Mucosa of descending colon (tissue), 3 donors: ENCODE data around the gene MT1E. TPM values are rescaled to one million over a fixed set of nuclear protein-coding genes. Genes with fewer than 3 reads are reported as not detected.
"Not testable (repeated sequence)": the region's sequence is repeated elsewhere in the genome, so short reads cannot be mapped to it uniquely, and the experiment has no call there.

Experiments
- ATAC-seq: fragments of 200-7000 bp; cut with Tn5 transposase; one replicate; pipeline ENCODE4 v1.9.1; 2020; ENCODE audit warnings: mild to moderate bottlenecking, moderate library complexity
- DNase-seq, 3 donors: peaks; one replicate each; pipeline ENCODE4 v3.0.0-alpha.2; 2020
- H3K36me3 ChIP-seq: fragments of 200-600 bp; one replicate; pipeline ENCODE4 v1.8.0; 2021; ENCODE audit warnings: low read depth, mild to moderate bottlenecking
- H3K4me1 ChIP-seq: fragments of 200-600 bp; one replicate; pipeline ENCODE4 v1.8.0; 2021; ENCODE audit warnings: low read depth, mild to moderate bottlenecking
- H3K4me3 ChIP-seq: fragments of 200-600 bp; one replicate; pipeline ENCODE4 v1.8.0; 2021; ENCODE audit warnings: mild to moderate bottlenecking
- H3K9me3 ChIP-seq: fragments of 200-600 bp; one replicate; pipeline ENCODE4 v1.8.0; 2021; ENCODE audit warnings: mild to moderate bottlenecking
- CTCF ChIP-seq: fragments of 200-600 bp; IDR thresholded peaks from one replicate; pipeline ENCODE4 v1.8.0; 2022; ENCODE audit warnings: antibody characterized with exemption, mild to moderate bottlenecking
- intact Hi-C, 2 donors: fragments of 100-400 bp; cut with DNase I in 1 of 2; cut with micrococcal nuclease in 1 of 2; formaldehyde crosslinking; loops; one replicate each; pipeline versions ENCODE4 v1.11.0 to v1.11.1; 2022; cut with DNase I, micrococcal nuclease
- total RNA-seq, 3 donors: library from RNA; stranded (reverse); fragmentation: NEBNext Ultra II Directional in 2 of 3; extraction: Animal tissue kit (Norgen Biotek cat#: 25700) in 2 of 3; gene quantifications; one replicate each; pipeline versions ENCODE4 v1.2.1 to v1.2.4, GENCODE V29; 2021 to 2023
- donor health status: DM: no; HTN: no; CAD: no; lungs with moderate emphysema.
- donor health status: DM: no; HTN: no; CAD: no.
- donor health status: DM: no; HTN: yes; CAD: no.

MT1E gene
- total RNA-seq, 3 donors from 2014 or later = 86.6 to 343 (median 237) TPM

GRCh38 chr16:56669840-56670619 lies 44.4 kb downstream of the MT1E start:
- DNase-seq (no peak), ATAC-seq (no peak)
- H3K9me3 ChIP-seq = no peaks in the 10 kb centered on the region
- peaks cover 8% of the 10 kb centered on the region for H3K4me1 ChIP-seq
- TF ChIP-seq CTCF = no peak
- H3K36me3 ChIP-seq = no peaks in the 10 kb centered on the region
- intact Hi-C loops = no loop called here
- H3K4me3 ChIP-seq = no peak overlapping the region

GRCh38 chr16:56670620-56670934 lies 45.0 kb downstream of the MT1E start:
- Histone ChIP-seq H3K9me3 (no peaks in the 10 kb centered on the region), H3K4me1 (peaks cover 8% of the 10 kb centered on the region)
- TF ChIP-seq CTCF = no peak

GRCh38 chr16:56671691-56672090 lies 46.1 kb downstream of the MT1E start:
- H3K9me3 ChIP-seq, intact Hi-C loops, H3K36me3 ChIP-seq, H3K4me3 ChIP-seq, ATAC-seq, DNase-seq, H3K4me1 ChIP-seq: not testable (repeated sequence)

More at GRCh38 chr16:56670620-56670934, 45.0 kb downstream of the MT1E start:
- no peak overlapping the region for H3K4me3 ChIP-seq
- no peaks in the 10 kb centered on the region for H3K36me3 ChIP-seq
- ATAC-seq = no peak
- intact Hi-C loops = no loop called here
- no peak for DNase-seq

GRCh38 chr16:56672171-56672570 lies 46.6 kb downstream of the MT1E start:
- intact Hi-C loops, H3K9me3 ChIP-seq, H3K4me1 ChIP-seq, ATAC-seq, H3K36me3 ChIP-seq, DNase-seq, H3K4me3 ChIP-seq: not testable (repeated sequence)

GRCh38 chr16:56672761-56673536 lies 47.4 kb downstream of the MT1E start:
- DNase-seq = no peak
- H3K4me3 ChIP-seq = no peak overlapping the region
- TF ChIP-seq CTCF = no peak
- ATAC-seq = no peak
- H3K36me3 ChIP-seq = no peaks in the 10 kb centered on the region
- H3K9me3 ChIP-seq = no peaks in the 10 kb centered on the region
- peaks cover 8% of the 10 kb centered on the region for H3K4me1 ChIP-seq
- intact Hi-C loops = no loop called here

- no peak overlapping the region for H3K4me3 ChIP-seq
- peak; percentile 17 for TF ChIP-seq CTCF
- ATAC-seq (peak; percentile 33), DNase-seq (peak in 1 of 3 donors; percentile 52)
- peaks cover 5% of the 10 kb centered on the region for H3K4me1 ChIP-seq
- no peaks in the 10 kb centered on the region for H3K9me3 ChIP-seq
- no peaks in the 10 kb centered on the region for H3K36me3 ChIP-seq
- intact Hi-C loops = no loop called here
Measured at GRCh38 chr16:56673921-56674320, 48.3 kb downstream of the MT1E start.

GRCh38 chr16:56674570-56674969 lies 49.0 kb downstream of the MT1E start:
- intact Hi-C loops, H3K9me3 ChIP-seq, H3K4me3 ChIP-seq, DNase-seq, H3K4me1 ChIP-seq, ATAC-seq, H3K36me3 ChIP-seq: not testable (repeated sequence)
